GM12891 (cell line): ENCODE data around the gene RIPK3.

ENCODE experiments used
- DNase-seq: peaks from one replicate; pipeline ENCODE4 v3.0.0; 2011; ENCODE audit warnings: low spot score; ENCODE audit not compliant: insufficient read length
- FAIRE-seq: peaks from 2 replicates; lab custom pipeline; 2011; peaks lifted over from hg19 to GRCh38; lab: Jason Lieb, UNC
- PAX5 ChIP-seq: IDR thresholded peaks from 2 replicates; pipeline ENCODE4 v1.6.1; 2011; ENCODE audit warnings: low read length, moderate library complexity, mild to moderate bottlenecking; ENCODE audit not compliant: insufficient read depth, severe bottlenecking
- POLR2A ChIP-seq: IDR thresholded peaks from 2 replicates; pipeline ENCODE4 v1.6.1; 2011; ENCODE audit warnings: low read depth, low read length, control low read depth
- POLR2AphosphoS5 ChIP-seq: IDR thresholded peaks from 2 replicates; pipeline ENCODE4 v1.6.1; 2011; ENCODE audit warnings: low read depth, low read length, control low read depth
- POU2F2 ChIP-seq: IDR thresholded peaks from 2 replicates; pipeline ENCODE4 v1.6.1; 2011; ENCODE audit warnings: low read depth, mild to moderate bottlenecking, control low read depth, low read length, moderate library complexity
- SPI1 ChIP-seq: IDR thresholded peaks from 2 replicates; pipeline ENCODE4 v1.6.1; 2011; ENCODE audit warnings: low read depth, low read length, control low read depth
- TAF1 ChIP-seq: IDR thresholded peaks from 2 replicates; pipeline ENCODE4 v1.6.1; 2011; ENCODE audit warnings: low read depth, low read length, control low read depth

Gene RIPK3

DNA sequence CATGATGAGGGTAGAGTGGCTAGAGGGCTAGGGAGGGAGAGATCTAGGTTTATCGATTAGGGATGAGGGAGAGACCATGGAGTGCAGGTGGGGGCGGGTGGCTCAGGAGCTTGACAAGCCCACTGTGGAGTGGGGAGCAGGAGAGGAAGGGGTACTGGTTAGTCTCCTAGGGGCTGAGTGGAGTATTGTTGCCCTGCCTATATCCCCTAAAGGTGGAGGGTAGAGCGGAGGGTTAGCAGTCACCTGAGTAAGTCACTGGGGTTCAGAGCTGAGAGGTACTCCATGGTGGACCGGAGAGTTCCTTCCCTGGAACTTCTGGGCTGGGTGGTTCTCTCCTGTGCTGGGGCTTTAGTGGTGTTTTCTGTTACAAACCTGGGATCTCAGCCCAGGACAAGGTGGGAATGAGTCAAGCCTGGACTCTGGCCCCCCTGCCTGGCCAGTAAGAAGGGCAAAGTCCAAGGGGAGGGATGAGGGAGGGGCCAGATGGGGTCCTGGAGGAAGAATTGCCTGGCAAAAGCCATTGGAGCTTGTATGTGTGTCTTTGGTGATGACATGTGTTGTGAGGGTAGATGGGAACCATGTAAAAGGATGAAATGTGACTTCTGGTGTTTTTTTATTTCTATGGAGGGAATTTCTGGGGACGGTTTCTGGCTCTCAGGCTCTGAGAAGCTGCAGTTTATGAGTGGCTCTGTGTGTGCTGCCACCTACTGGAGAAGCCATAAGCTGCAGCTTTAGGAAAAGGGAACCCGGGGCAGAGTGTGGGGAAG lies 32.0 kb downstream of the RIPK3 start, which contains the start of gene CIDEB:
Gene CIDEB, minus strand, starts transcription at position 403 of the 767 bp plus-strand sequence. Its CDS starts 119 bp downstream, at position 284.
- DNase-seq (peak; percentile 49), FAIRE-seq (peak; percentile 79)
- TF ChIP-seq SPI1 = peak; percentile 79
- no peak for TF ChIP-seq TAF1

GRCh38 chr14:24307156-24307574 lies 32.6 kb downstream of the RIPK3 start:
- peak; percentile 40; the same call in 1 of the 2 replicates for TF ChIP-seq POLR2A
- no peak for TF ChIP-seq TAF1
- TF ChIP-seq POU2F2 = no peak
- FAIRE-seq = no peak
- no peak for DNase-seq

DNA sequence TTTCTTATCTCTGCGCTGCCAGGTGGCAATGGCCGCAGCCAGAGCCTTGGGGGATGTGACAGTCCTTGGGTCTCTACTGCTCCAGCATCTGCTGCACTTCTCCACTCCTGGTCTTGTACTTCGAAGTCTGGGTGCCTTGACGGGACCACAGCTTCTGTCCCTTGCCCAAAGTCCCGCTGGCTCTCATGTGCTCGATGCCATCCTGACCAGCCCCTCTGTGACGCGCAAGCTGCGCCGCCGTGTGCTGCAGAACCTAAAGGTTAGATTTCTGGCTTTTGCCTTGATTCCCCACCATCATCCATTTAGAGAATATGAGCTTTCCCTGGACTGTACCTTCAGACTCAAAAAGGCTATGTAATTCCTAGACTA lies 35.8 kb downstream of the RIPK3 start:
- DNase-seq (no peak), FAIRE-seq (no peak)
- no peak for TF ChIP-seq POU2F2
- no peak for TF ChIP-seq PAX5
- TF ChIP-seq TAF1 = no peak
- no peak for TF ChIP-seq POLR2AphosphoS5
- no peak for TF ChIP-seq SPI1
- TF ChIP-seq POLR2A = no peak

DNA sequence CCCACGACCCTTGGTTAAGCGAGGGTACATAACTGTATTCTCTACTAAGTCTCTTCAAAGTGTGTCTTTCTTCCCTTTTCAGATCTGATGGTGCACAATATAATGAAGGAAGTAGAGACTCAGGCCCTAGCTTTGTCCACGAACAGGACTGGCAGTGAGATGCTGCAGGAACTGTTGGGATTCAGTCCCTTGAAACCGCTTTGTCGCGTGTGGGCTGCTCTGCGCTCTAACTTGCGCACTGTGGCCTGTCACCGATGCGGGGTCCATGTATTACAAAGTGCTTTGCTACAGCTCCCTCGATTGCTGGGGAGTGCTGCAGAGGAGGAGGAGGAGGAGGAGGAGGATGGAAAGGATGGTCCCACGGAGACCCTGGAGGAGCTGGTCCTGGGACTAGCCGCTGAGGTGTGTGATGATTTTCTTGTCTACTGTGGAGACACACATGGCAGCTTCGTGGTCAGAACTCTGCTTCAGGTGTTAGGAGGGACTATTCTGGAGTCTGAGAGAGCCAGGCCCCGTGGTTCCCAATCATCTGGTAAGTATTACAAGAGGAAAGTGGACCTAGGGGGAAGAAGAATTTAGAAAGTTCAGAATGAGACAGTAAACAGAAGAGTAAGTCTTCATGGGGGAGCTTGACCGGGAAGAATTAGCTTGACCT lies 39.3 kb downstream of the RIPK3 start:
- TF ChIP-seq TAF1 = no peak
- DNase-seq (no peak), FAIRE-seq (no peak)

GRCh38 chr14:24299255-24300191 lies 40.3 kb downstream of the RIPK3 start, which contains the start of the genes DHRS1 and NOP9:
TSS of gene DHRS1 (minus strand) at chr14:24299780. CDS start at chr14:24299106, 674 bp downstream.
TSS of gene NOP9 (plus strand) at chr14:24299850. CDS start at chr14:24299955, 105 bp downstream.
- peak; percentile 95 for FAIRE-seq
- DNase-seq = peak; percentile 95
- TF ChIP-seq POLR2A = peak; percentile 61
- peak; percentile 47; the same call in 1 of the 2 replicates for TF ChIP-seq POLR2AphosphoS5
- TF ChIP-seq POU2F2 = no peak
- TF ChIP-seq SPI1 = no peak
- no peak for TF ChIP-seq PAX5
- TF ChIP-seq TAF1 = no peak; the same call in 1 of the 2 replicates

GRCh38 chr14:24298892-24299254 lies 40.9 kb downstream of the RIPK3 start:
- TF ChIP-seq SPI1 = no peak
- TF ChIP-seq POLR2AphosphoS5 = no peak
- TF ChIP-seq TAF1 = no peak
- no peak for TF ChIP-seq PAX5
- no peak for TF ChIP-seq POLR2A
- TF ChIP-seq POU2F2 = no peak
- DNase-seq (no peak), FAIRE-seq (peak; percentile 13)

DNA sequence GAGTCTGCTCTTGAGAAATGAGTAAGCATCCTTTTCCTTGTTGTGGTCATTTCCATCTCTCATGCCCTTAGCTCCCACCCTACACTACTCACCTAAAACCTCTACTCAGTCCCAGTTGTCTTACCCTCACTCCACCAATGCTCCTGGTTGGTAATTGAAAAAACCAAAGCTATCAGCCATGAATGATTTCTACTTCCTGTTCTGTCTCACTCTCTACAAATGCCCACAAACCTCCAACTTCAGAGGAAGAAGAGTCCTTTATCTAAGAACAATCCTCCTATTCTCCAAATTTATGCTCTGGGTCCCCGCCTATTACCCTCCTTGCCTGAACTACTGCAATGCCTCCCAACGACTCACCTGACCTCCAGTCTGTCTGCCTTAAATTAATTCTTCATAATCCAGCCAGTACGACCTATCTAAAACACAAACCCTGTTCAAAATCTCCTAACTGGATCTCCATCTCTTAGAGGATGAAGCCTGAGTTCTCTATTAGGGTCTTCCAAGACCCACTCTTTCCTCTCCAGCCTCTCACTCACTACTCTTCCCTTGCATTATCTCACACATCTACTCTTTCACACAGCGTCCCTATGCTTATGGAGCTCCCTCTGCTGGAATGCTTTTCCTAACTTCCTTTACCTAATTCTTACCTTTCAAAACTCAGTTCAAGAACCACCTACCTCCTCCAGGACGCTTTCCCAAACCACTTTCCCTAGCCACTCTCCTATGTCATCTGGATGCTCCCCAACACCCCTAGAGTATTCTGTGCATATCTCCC lies 42.4 kb downstream of the RIPK3 start:
- no peak for TF ChIP-seq POLR2A
- no peak for TF ChIP-seq PAX5
- no peak for TF ChIP-seq TAF1
- no peak for DNase-seq
- no peak for FAIRE-seq

DNA sequence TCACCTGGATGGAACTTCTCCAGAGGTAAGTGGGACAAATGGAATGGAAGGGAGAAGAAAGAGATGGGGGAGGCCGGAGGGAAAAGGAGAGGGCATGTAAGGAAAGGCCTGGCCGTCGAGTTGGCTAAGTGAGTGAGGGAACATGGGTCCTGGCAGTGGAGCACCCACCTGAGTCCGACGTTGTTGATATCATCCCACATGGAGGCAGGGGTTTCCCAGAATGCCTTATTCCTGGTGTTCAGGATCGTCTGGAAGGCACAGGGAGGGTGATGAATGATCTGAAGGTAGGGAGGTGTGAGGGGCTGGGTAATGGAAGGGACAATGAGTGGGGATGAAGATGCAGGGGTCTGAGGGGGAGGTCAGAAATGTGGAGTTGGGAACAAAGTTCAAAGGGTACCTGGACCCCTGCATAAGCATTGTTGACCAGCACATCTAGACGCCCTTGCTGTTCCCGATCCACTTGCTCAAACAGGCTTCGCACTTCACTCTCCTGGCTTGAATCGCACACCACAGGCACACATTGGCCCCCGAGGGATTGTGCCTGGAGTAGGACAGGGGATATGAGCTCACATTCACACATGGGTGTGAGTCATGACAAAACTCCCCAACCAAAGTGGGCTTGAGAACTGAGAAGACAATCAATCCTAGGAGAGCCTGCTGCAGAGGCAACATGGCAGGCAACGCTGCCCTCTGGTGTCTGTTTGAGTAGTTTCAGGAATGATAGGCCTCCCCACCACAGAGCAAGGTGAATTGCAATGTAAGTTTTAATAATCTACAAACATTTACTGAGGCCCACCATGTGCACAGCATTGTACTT lies 43.2 kb downstream of the RIPK3 start:
- FAIRE-seq (peak; percentile 93), DNase-seq (peak; percentile 59)
- TF ChIP-seq POU2F2 = no peak; the same call in 1 of the 2 replicates
- TF ChIP-seq POLR2AphosphoS5 = no peak
- no peak for TF ChIP-seq TAF1
- TF ChIP-seq POLR2A = no peak; the same call in 1 of the 2 replicates
- no peak for TF ChIP-seq SPI1
- no peak for TF ChIP-seq PAX5
